IMR-90 (cell line): ENCODE results near the gene RAB36. TPM values are rescaled to one million over a fixed set of nuclear protein-coding genes. Genes with fewer than 3 reads are reported as not detected.

Experiments
- ATAC-seq: fragments of 200-7000 bp; cut with Tn5 transposase; 2 replicates; pipeline ENCODE4 v1.9.1; 2020; ENCODE audit warnings: low read depth, mild to moderate bottlenecking, moderate library complexity
- BruUV-seq: library from RNA; stranded (reverse); fragments of 400-500 nt; replicated peaks from 2 replicates; lab custom pipeline; 2021; lab: Mats Ljungman, UMichigan
- CTCF ChIA-PET: fragments of 300-600 bp; formaldehyde crosslinking; extraction: SDS; loops from one replicate; lab custom pipeline; 2021; ENCODE audit warnings: antibody characterized with exemption; lab: Yijun Ruan, JAX
- POLR2A ChIA-PET: fragments of 300-600 bp; sonication (Branson Sonifier 250); formaldehyde crosslinking; loops from one replicate; lab custom pipeline; 2022; ENCODE audit warnings: antibody characterized with exemption; ENCODE audit not compliant: unreplicated experiment; lab: Charles Lee
- DNase-seq: peaks from one replicate; pipeline ENCODE4 v3.0.0; 2013
- H2AFZ ChIP-seq: replicated peaks from 2 replicates; pipeline ENCODE3; 2013; ENCODE audit warnings: low read length, mild to moderate bottlenecking; ENCODE audit not compliant: poor library complexity
- H2AK5ac ChIP-seq: 2 replicates; pipeline ENCODE4 v1.6.1; 2013; ENCODE audit warnings: low read depth, low read length, inconsistent platforms
- H2AK9ac ChIP-seq: replicated peaks from 2 replicates; pipeline ENCODE3; 2013; ENCODE audit warnings: mild to moderate bottlenecking, low read depth, low read length, moderate library complexity; ENCODE audit not compliant: poor library complexity
- H2BK120ac ChIP-seq: 2 replicates; pipeline ENCODE4 v1.6.1; 2013; ENCODE audit warnings: low read depth, low read length, inconsistent platforms
- H2BK15ac ChIP-seq: 3 replicates; pipeline ENCODE4 v1.6.1; 2013; ENCODE audit warnings: low read depth, low read length, inconsistent platforms
- H2BK20ac ChIP-seq: 2 replicates; pipeline ENCODE4 v1.6.1; 2013; ENCODE audit warnings: low read depth, mild to moderate bottlenecking, inconsistent platforms, low read length, moderate library complexity
- H2BK5ac ChIP-seq: 2 replicates; pipeline ENCODE4 v1.6.1; 2013; ENCODE audit warnings: mild to moderate bottlenecking, low read depth, low read length, inconsistent platforms; ENCODE audit not compliant: poor library complexity, severe bottlenecking
- H3K14ac ChIP-seq: replicated peaks from 2 replicates; pipeline ENCODE4 v1.6.1; 2013; ENCODE audit warnings: low read depth, low read length, inconsistent platforms
- H3K18ac ChIP-seq: 2 replicates; pipeline ENCODE4 v1.6.1; 2013; ENCODE audit warnings: low read depth, low read length, control low read depth
- H3K23ac ChIP-seq: 2 replicates; pipeline ENCODE4 v1.6.1; 2013; ENCODE audit warnings: low read depth, low read length, inconsistent platforms
- H3K27ac ChIP-seq: 2 replicates; pipeline ENCODE4 v1.5.1; 2013; ENCODE audit warnings: mild to moderate bottlenecking, control low read depth, low read length; ENCODE audit not compliant: insufficient read depth
- H3K27me3 ChIP-seq: 2 replicates; pipeline ENCODE4 v1.6.1; 2013; ENCODE audit warnings: low read length; ENCODE audit not compliant: control insufficient read depth, insufficient read depth
- H3K36me3 ChIP-seq: 2 replicates; pipeline ENCODE4 v1.6.1; 2013; ENCODE audit warnings: low read length, mixed read lengths; ENCODE audit not compliant: control insufficient read depth, insufficient read depth
- H3K4ac ChIP-seq: 2 replicates; pipeline ENCODE4 v1.6.1; 2013; ENCODE audit warnings: low read depth, low read length, inconsistent platforms
- H3K4me1 ChIP-seq: 2 replicates; pipeline ENCODE4 v1.6.1; 2013; ENCODE audit warnings: low read length, mixed read lengths; ENCODE audit not compliant: control insufficient read depth, insufficient read depth
- H3K4me2 ChIP-seq: 2 replicates; pipeline ENCODE4 v1.6.1; 2013; ENCODE audit warnings: low read depth, mild to moderate bottlenecking, control low read depth, low read length, moderate library complexity
- H3K4me3 ChIP-seq: 2 replicates; pipeline ENCODE4 v1.5.1; 2013; ENCODE audit warnings: low read depth, mild to moderate bottlenecking, control low read depth, low read length, moderate library complexity; ENCODE audit not compliant: insufficient read depth
- H3K56ac ChIP-seq: 2 replicates; pipeline ENCODE4 v1.6.1; 2013; ENCODE audit warnings: low read length, inconsistent platforms; ENCODE audit not compliant: insufficient read depth; ENCODE audit errors: extremely low read depth
- H3K79me1 ChIP-seq, 2 experiments: 2 replicates each; pipeline ENCODE4 v1.6.1; 2013; ENCODE audit warnings: low read length in 2 of 2, inconsistent platforms in 1 of 2, low read depth in 1 of 2
- H3K9ac ChIP-seq: 2 replicates; pipeline ENCODE4 v1.6.1; 2013; ENCODE audit warnings: low read depth, low read length, control low read depth
- H3K9me1 ChIP-seq: 2 replicates; pipeline ENCODE4 v1.6.1; 2013; ENCODE audit warnings: low read length, inconsistent platforms; ENCODE audit not compliant: insufficient read depth
- H3K9me3 ChIP-seq: 2 replicates; pipeline ENCODE4 v1.6.1; 2013; ENCODE audit warnings: low read length; ENCODE audit not compliant: control insufficient read depth, insufficient read depth
- H4K20me1 ChIP-seq: 2 replicates; pipeline ENCODE4 v1.6.1; 2013; ENCODE audit warnings: low read length, inconsistent platforms; ENCODE audit not compliant: insufficient read depth
- H4K5ac ChIP-seq: 2 replicates; pipeline ENCODE4 v1.6.1; 2013; ENCODE audit warnings: mild to moderate bottlenecking, low read depth, low read length, control low read depth
- H4K8ac ChIP-seq, 2 experiments: 2 replicates each; pipeline ENCODE4 v1.6.1; 2013; ENCODE audit warnings: low read depth in 2 of 2, low read length in 2 of 2, control low read depth in 1 of 2, inconsistent platforms in 1 of 2
- H4K91ac ChIP-seq: 2 replicates; pipeline ENCODE4 v1.6.1; 2013; ENCODE audit warnings: low read depth, low read length, inconsistent platforms; ENCODE audit not compliant: insufficient read depth
- BHLHE40 ChIP-seq: fragments of 150-350 bp; IDR thresholded peaks from 2 replicates; pipeline ENCODE4 v1.6.1; 2016; ENCODE audit warnings: mild to moderate bottlenecking, low read depth, low read length
- CEBPB ChIP-seq: IDR thresholded peaks from 2 replicates; pipeline ENCODE4 v1.6.1; 2012; ENCODE audit warnings: low read depth, low read length, improper control_type of control experiment
- CHD1 ChIP-seq: IDR thresholded peaks from 2 replicates; pipeline ENCODE4 v1.6.1; 2012; ENCODE audit warnings: low read depth, low read length, improper control_type of control experiment
- CTCF ChIP-seq: conservative IDR thresholded peaks from 2 replicates; pipeline ENCODE4 v1.5.1; 2012; ENCODE audit warnings: mild to moderate bottlenecking, low read depth, low read length, improper control_type of control experiment
- ELK1 ChIP-seq: fragments of 150-350 bp; IDR thresholded peaks from 2 replicates; pipeline ENCODE4 v1.6.1; 2016; ENCODE audit warnings: low read depth, mild to moderate bottlenecking, low read length, moderate library complexity, borderline replicate concordance
- FOS ChIP-seq: fragments of 150-350 bp; IDR thresholded peaks from 2 replicates; pipeline ENCODE4 v1.6.1; 2016; ENCODE audit warnings: low read depth, low read length
- MAFK ChIP-seq: IDR thresholded peaks from 2 replicates; pipeline ENCODE4 v1.6.1; 2012; ENCODE audit warnings: low read depth, low read length, improper control_type of control experiment
- MAZ ChIP-seq: IDR thresholded peaks from 2 replicates; pipeline ENCODE4 v1.6.1; 2012; ENCODE audit warnings: low read depth, mild to moderate bottlenecking, low read length, improper control_type of control experiment, moderate library complexity, borderline replicate concordance
- MXI1 ChIP-seq: IDR thresholded peaks from 2 replicates; pipeline ENCODE4 v1.6.1; 2012; ENCODE audit warnings: low read depth, mild to moderate bottlenecking, low read length, moderate library complexity, borderline replicate concordance
- NFE2L2 ChIP-seq: fragments of 150-350 bp; IDR thresholded peaks from 2 replicates; pipeline ENCODE4 v1.6.1; 2016; ENCODE audit warnings: low read depth, mild to moderate bottlenecking, low read length
- POLR2A ChIP-seq: IDR thresholded peaks from 2 replicates; pipeline ENCODE4 v1.6.1; 2012; ENCODE audit warnings: mild to moderate bottlenecking, low read depth, low read length
- RCOR1 ChIP-seq: IDR thresholded peaks from 2 replicates; pipeline ENCODE4 v1.6.1; 2012; ENCODE audit warnings: mild to moderate bottlenecking, low read length, improper control_type of control experiment; ENCODE audit not compliant: insufficient replicate concordance
- RFX5 ChIP-seq: IDR thresholded peaks from 2 replicates; pipeline ENCODE4 v1.8.0; 2012; ENCODE audit warnings: low read depth, mild to moderate bottlenecking, low read length, moderate library complexity
- SMC3 ChIP-seq: fragments of 150-350 bp; IDR thresholded peaks from 2 replicates; pipeline ENCODE4 v1.6.1; 2016; ENCODE audit warnings: low read depth, mild to moderate bottlenecking, antibody characterized with exemption, low read length, moderate library complexity
- USF2 ChIP-seq: fragments of 150-350 bp; IDR thresholded peaks from 2 replicates; pipeline ENCODE4 v1.6.1; 2017; ENCODE audit warnings: mild to moderate bottlenecking, antibody characterized with exemption, low read length, low read depth
- WGBS, 2 experiments: methylation state at CpG; one replicate each; pipeline versions ENCODE4 v1.1.5 to v1.1.7; 2013; ENCODE audit warnings: missing lambda C conversion rate in 2 of 2; ENCODE audit not compliant: insufficient read length in 1 of 2; ENCODE audit errors: extremely low coverage in 2 of 2; 5-methylcytosine and 5-hydroxymethylcytosine counted together
- dilution Hi-C: fragments of 300-500 bp; cut with HindIII; formaldehyde crosslinking; loops from one replicate; pipeline ENCODE4 v1.14.3; 2018; ENCODE audit warnings: low sequenced_read_pairs; ENCODE audit not compliant: unreplicated experiment
- in situ Hi-C: fragments of 300-500 bp; cut with MboI; formaldehyde crosslinking; loops from 3 replicates; pipeline ENCODE4 v1.14.3; 2019; ENCODE audit warnings: low sequenced_read_pairs, inconsistent platforms, mixed read lengths
- intact Hi-C: fragments of 100-400 bp; cut with micrococcal nuclease; formaldehyde crosslinking; loops from 2 replicates; pipeline ENCODE4 v1.10.0; 2022
- polyA plus RNA-seq, 3 experiments: library from polyadenylated mRNA; depleted of rRNA; stranded (reverse); fragments of >200 nt; gene quantifications; 2 replicates each; pipeline ENCODE4 v1.2.3, GENCODE V29; 2012; ENCODE audit warnings: low replicate concordance in 1 of 3
- total RNA-seq: library from RNA; depleted of rRNA; stranded (reverse); fragments of >200 nt; gene quantifications from 2 replicates; pipeline ENCODE4 v1.2.3, GENCODE V29; 2012

The RAB36 gene
- total and polyA plus RNA-seq, 2 of the 4 experiments (the other 2 are of a cell fraction): 3.6 to 4.0 TPM

- Histone ChIP-seq H2AK9ac (no peak overlapping the region), H3K36me3 (peaks cover 2% of the 10 kb centered on the region; the same call in 1 of the 2 replicates), H3K18ac (no peak overlapping the region), H3K27me3 (no peaks in the 10 kb centered on the region), H4K91ac (no peak overlapping the region), H2BK20ac (no peak overlapping the region), H2AK5ac (no peak overlapping the region), H4K8ac (no peak overlapping the region), H3K4ac (no peak overlapping the region), H2BK5ac (no peak overlapping the region), H2BK120ac (no peak overlapping the region), H3K23ac (no peak overlapping the region), H3K4me2 (no peak overlapping the region), H4K5ac (no peak overlapping the region), H3K27ac (no peak overlapping the region), H3K14ac (no peak overlapping the region), H3K79me1 (no peaks in the 10 kb centered on the region), H3K4me1 (no peaks in the 10 kb centered on the region), H2AFZ (no peak overlapping the region), H2BK15ac (no peak overlapping the region), H3K9ac (no peak overlapping the region), H3K9me3 (no peaks in the 10 kb centered on the region), H3K9me1 (no peaks in the 10 kb centered on the region; the same call in 1 of the 2 replicates), H3K4me3 (no peak overlapping the region), H3K56ac (no peak overlapping the region), H4K20me1 (no peaks in the 10 kb centered on the region)
- BruUV-seq: no TSS peak
- ATAC-seq (no peak), DNase-seq (no peak)
- ChIA-PET CTCF (no interaction called here), POLR2A (interaction anchor here (0.6 kb wide), 1 partner anchor 17 kb away, joined by 3 read pairs; no protein-coding TSS in a partner anchor)
- 60% methylated on average over 1 of the region's 9 CpGs; no CpG with 5 or more reads in 1 of the 2 experiments for WGBS, 2 experiments
- TF ChIP-seq MXI1 (no peak), MAFK (no peak), MAZ (no peak), BHLHE40 (no peak), RFX5 (no peak), CEBPB (no peak), SMC3 (no peak), POLR2A (no peak), CHD1 (no peak), NFE2L2 (no peak), CTCF (no peak), ELK1 (no peak), RCOR1 (no peak), USF2 (no peak), FOS (no peak)
- dilution Hi-C loops (no loop called here), intact Hi-C loops (no loop called here), in situ Hi-C loops (no loop called here)
These were observed 10.6 kb downstream of the RAB36 start for GRCh38 chr22:23155831-23156230.
